GM12873 (cell line): Measurements from ENCODE around the gene PNP.

ENCODE experiments used
- TF ChIP-seq, protein P1 (sequence below): IDR thresholded peaks from 2 replicates; pipeline ENCODE4 v1.5.1; 2012; ENCODE audit warnings: low read depth, mild to moderate bottlenecking, moderate library complexity, low read length, control low read depth; ENCODE audit not compliant: insufficient read depth; ENCODE audit errors: missing control alignments

The PNP gene

DNA sequence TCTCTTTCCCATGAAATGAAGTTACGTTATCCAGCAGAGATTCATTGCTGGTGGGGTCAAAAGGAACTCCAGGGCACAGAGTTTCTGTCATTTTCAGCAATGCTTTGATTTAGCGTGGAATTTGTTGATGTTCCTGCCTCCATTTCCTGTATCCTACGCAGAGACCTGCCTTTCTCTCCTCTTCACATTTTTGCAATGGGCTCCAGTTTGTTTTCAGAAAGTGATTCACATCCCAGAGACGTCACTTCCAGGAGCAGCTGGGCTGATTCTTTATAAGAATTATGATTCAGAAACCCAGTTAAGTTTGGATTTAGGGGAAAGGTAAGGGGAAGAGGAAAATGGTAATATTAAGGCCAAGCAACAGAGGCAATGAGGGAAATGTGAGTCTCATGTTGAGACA lies 47.7 kb downstream of the PNP start:
- TF ChIP-seq, protein P1, sequence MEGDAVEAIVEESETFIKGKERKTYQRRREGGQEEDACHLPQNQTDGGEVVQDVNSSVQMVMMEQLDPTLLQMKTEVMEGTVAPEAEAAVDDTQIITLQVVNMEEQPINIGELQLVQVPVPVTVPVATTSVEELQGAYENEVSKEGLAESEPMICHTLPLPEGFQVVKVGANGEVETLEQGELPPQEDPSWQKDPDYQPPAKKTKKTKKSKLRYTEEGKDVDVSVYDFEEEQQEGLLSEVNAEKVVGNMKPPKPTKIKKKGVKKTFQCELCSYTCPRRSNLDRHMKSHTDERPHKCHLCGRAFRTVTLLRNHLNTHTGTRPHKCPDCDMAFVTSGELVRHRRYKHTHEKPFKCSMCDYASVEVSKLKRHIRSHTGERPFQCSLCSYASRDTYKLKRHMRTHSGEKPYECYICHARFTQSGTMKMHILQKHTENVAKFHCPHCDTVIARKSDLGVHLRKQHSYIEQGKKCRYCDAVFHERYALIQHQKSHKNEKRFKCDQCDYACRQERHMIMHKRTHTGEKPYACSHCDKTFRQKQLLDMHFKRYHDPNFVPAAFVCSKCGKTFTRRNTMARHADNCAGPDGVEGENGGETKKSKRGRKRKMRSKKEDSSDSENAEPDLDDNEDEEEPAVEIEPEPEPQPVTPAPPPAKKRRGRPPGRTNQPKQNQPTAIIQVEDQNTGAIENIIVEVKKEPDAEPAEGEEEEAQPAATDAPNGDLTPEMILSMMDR, result no peak

DNA sequence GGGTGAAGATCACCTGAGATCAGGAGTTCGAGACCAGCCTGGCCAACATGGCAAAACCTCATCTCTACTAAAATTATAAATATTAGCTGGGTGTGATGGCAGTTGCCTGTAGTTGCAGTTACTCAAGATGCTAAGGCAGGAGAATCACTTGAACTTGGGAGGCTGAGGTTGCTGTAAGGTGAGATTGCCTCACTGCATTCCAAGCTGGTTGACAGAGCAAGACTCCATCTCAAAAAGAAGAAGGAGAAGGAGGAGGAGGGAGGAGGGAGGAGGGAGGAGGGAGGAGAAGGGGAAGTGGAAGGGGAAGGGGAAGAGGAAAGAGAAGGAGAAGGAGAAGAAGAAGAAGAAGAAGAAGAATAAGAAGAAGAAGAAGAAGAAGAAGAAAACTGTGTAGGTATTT lies 53.1 kb downstream of the PNP start:
- TF ChIP-seq, protein P1, result no peak

DNA sequence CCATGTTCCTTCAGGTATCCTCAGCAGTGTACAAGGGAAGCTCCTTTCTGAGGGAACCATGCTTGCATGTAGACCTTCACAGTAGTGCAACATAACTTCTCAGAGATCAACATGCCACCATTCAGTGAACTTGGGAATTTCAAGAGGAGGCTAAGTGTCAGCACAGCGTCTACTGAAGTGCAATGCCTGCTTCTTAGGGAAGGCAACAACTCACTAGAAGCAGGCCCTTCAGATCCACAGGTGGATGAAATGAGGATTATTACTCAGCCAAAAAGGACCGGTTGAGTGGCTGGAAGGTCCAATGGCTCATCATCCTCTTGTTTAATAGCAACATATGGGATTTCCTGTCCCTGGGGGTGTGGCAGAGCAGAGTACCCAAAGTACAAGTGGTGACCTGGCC lies 54.8 kb downstream of the PNP start:
- TF ChIP-seq, protein P1, result no peak
